NCI-H146 (cell line): ENCODE measurements around the gene PSG7.
"Not testable (repeated sequence)": the region's sequence is repeated elsewhere in the genome, so short reads cannot be mapped to it uniquely, and the experiment has no call there.

Experiments
- DNase-seq: peaks from one replicate; lab custom pipeline; 2025; lab: John Stamatoyannopoulos, UW

PSG7 gene

GRCh38 chr19:42937107-42937506, at the start of gene PSG7:
TSS of gene PSG7 (minus strand) at chr19:42937207. CDS start at chr19:42937076, 131 bp downstream.
- DNase-seq: not testable (repeated sequence)

DNA sequence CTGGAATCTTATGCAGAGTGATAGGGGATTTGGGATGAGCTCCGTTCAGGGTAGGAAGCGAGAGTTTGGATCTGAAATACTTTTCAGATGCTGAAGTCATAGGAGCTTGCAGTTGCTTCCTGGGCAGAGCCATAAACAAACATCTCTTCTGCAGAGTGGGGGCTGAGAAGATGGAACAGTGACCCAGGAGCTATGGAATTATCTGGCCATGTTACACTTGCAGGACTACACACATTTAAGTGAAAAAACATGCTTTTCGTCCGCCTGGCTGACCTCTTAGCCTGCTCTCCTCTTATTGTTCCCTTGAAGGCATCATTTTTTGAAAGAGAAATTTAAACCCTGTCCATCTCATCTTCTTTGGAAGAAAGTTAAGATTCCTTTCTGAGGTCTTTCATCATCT, 48.6 kb upstream of the PSG7 start:
- DNase-seq: no peak

DNA sequence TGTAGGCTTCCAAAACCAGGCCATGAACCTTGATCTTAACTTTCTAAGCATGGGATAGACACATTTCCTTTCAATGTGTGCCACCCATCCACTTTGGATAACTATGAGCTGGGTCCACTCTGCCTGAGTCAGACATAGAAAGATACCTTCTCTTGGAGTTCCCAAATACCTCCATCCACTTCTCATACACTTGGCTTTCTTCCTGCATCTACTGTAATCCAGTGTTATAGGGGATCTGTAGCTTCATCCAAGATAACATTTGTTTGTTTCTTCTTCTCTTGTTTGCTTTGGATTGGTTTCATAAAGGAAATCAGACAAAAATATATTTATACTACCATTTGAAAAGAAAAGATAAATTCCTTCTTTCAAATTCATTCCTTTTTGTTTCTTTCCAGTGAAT, 45.1 kb upstream of the PSG7 start:
- DNase-seq: not testable (repeated sequence)

DNA sequence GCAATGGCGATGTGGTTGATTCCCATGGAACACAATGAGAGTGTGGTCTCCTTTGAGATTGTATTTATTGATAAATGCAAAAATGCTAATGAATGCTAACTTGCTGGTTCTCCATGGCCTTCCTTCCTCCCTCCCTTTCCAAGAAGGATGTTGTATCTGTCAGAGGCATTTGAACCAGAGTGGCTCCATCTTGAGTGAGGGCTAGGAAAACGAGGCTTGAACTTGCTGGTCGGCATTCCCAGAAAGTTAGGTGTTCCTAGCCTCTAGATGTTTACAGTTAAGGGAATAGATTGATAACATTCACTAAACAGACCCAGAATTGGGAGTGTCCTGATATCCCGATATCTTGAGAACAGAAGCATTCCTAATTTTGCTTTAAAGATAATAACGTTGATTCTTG, 34.4 kb upstream of the PSG7 start:
- not testable (repeated sequence) for DNase-seq

DNA sequence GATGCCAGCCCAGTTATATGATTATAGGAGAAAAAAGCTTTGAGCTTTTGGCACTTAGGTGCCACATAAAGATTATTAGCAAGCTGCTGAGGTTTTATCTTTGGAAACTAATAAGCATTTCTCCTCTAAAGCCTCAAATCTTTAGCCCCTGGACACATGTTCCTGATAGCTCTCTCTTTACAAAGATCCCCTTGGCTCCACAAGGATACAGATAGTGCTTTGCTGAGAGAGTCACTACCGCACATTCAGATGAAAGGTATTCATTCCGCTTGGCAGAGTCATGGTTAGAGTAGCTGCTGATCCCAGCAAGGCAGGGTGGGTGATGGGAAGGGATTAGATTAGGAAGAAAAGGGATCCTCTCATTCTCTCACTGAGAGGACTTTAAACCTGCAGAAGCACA, 28.2 kb upstream of the PSG7 start:
- no peak for DNase-seq

GRCh38 chr19:42961119-42961518, 24.1 kb upstream of the PSG7 start:
- DNase-seq: no peak

DNA sequence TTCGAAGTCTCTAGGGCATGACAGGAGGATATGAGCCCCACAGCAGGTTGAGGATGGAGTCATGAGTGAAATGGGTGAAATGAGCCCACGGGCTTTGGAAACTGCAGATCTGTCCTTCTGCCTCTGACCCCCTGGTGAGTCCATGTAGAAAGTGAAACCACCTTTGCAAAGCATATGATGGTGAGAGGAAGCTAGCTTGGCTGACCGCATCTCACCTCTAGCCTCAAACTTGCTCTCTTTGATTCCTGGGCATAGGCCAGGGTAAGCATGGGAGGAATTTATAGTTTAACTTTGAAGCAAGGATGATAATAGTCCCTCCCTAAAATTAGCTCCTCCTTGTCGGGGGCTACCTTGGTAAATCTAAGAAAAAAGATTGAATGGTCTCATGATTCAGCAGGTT, 15.1 kb upstream of the PSG7 start:
- not testable (repeated sequence) for DNase-seq

GRCh38 chr19:42951476-42951875, 14.5 kb upstream of the PSG7 start:
- DNase-seq: not testable (repeated sequence)

DNA sequence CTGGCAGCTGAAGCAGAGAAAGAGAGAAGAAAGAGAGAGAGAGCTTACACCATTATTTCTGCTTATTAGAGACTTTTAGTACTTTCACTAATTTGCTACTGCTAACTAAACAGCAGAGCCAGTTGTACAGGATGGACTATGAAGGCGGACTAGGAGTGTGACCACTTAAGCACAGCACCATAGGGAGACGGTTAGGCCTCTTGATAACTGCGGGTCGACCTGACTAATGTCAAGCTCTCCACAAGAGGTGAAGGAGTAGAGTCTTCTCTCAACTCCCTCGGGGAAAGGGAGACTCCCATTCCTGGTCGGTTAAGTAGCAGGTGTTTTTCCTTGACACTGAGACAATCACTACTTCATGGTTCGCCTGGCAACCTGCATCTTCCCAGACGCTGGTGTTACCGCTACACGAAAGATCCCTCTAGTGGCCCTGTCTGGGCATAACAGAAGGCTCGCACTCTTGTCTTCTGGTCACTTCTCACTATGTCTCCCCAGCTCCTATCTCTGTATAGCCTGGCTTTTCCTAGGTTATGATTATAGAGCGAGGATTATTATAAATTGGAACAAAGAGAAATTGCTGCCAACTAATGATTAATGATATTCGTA, 5.3 kb upstream of the PSG7 start:
- no peak for DNase-seq

DNA sequence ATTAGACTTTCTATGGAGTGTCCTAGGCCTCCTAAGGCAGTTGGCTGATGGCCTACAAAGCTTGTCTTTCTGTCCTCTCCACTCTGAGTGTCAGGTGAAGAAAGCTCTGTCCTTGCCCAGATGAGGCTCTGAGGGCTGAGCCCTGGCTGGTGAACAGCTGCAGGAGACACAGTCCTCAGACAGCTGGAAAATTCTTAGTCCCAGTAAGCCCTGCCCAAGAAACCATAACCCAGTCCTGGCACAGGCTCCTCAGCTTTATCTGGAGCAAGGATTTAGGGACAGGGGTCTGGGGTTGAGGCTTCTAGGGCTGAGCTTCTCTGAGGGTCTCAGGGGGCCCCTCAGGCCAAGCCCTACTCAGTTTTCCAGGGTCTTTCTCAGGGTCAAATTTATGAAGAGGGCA, 2.3 kb downstream of the PSG7 start:
- DNase-seq: not testable (repeated sequence)

GRCh38 chr19:42934183-42934582, 2.8 kb downstream of the PSG7 start:
- DNase-seq: not testable (repeated sequence)

GRCh38 chr19:42933412-42933811, 3.6 kb downstream of the PSG7 start:
- DNase-seq: not testable (repeated sequence)

DNA sequence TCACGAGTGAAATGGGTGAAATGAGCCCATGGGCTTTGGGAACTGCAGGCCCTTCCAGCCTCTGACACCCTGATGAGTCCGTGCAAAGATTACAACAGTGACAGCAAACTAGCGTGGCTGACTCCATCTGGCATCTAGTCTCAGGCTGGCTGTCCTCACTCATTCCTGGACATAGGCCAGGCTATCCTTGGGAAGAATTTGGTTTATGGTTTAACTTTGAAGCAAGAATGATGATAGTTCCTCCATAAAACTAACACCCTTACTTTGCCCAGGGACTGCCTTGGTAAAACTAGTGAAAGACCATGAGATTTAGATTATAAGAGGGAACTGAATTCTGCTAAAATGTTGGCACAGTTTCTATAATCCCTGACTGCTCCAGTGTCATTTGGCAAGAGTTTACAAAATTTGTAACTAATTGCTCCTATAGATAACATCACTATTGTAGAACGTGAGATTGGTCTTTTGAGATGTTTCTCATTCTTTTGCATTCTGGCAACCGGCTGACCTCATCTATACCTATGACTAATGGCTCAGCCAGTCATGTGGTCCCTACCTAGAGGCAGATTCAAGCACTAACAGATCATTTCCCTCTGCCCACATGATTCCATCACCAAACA, 4.4 kb downstream of the PSG7 start:
- DNase-seq: not testable (repeated sequence)

- DNase-seq: not testable (repeated sequence)
Observed at GRCh38 chr19:42930214-42930613, 6.8 kb downstream of the PSG7 start.

GRCh38 chr19:42928896-42929295, 8.1 kb downstream of the PSG7 start:
- no peak for DNase-seq

GRCh38 chr19:42926781-42927180, 10.2 kb downstream of the PSG7 start:
- DNase-seq: no peak

DNA sequence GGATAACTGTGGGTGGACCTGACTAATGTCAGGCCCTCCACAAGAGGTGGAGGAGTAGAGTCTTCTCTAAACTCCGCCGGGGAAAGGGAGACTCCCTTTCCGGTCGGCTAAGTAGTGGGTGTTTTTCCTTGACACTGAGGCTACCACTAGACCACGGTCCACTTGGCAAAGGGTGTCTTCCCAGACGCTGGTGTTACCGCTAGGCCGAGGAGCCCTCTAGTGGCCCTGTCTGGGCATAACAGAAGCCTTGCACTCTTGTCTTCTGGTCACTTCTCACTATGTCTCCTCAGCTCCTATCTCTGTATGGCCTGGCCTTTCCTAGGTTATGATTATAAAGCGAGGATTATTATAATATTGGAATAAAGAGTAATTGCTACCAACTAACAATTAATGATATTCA, 13.9 kb downstream of the PSG7 start:
- DNase-seq: not testable (repeated sequence)

- not testable (repeated sequence) for DNase-seq
Observed at GRCh38 chr19:42920971-42921370, 16.0 kb downstream of the PSG7 start.

DNA sequence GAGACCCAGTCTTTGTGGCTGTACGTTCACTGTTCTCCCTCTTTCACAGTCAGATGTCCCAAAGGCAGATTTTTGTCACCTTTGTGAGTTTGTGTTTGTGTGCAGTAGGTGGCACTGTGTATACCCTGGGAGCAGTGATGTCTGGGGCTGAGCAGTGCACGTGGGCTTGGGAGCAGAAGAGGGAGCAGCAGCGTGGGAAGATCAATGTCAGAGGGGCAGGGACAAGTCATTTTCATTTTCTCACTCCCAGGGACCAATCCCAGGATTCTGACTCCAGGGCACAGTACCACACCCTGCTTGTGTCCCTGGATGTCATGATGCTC, 17.3 kb downstream of the PSG7 start:
- DNase-seq: no peak

GRCh38 chr19:42919070-42919756, 17.8 kb downstream of the PSG7 start:
- not testable (repeated sequence) for DNase-seq

DNA sequence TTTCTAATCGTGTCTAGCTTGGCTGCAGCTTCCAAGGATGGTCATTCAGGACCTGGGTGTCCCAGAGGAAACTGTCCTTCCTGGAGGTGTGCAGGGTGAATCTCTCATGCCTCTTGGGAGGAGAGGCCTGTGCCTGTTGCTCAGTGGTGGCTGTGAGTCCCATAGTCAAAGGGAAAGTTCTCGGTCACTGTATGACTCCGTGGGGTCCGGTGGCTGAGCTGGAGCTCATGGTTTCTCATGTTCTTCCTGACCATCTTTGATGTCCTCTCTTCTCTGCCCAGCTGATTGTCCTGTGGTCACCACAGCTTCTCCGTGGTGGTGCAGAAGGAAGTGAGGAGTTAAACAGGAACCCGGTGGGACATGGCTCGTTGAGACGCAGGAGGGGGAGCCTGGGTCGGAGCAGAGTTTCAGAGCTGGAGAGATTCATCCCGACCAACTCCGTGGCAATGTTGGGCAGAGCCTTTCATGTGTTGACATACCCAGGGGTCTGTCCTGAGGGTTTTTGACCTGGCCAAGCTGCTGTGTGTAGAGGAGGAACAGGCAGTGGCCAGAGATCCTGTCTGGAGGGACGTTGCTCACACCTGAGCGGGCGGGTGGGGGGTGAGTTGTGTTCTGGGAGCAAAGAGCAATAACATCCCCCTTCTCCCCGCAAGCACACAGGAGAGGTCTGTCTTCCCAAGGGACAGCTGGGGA, 18.5 kb downstream of the PSG7 start:
- DNase-seq: not testable (repeated sequence)

DNA sequence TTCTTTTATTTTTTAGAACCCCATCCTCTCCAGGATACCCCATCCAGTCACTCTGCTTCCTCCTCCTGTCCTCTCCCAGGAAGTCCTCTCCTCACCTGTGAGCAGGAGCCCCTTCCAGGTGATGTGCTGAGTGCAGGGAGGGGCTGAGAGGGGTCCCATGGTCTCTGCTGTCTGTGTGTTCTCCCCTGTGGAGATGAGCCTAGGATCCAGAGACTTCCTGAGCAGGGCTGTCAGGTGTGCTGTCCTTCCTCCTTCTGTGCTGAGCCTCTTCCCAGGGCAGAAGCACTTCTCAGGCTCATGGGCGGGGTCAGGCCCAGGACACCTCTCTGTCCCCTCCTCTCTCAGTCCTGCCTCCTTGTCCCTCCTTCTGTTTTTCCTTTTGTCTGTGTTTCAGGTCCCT, 19.4 kb downstream of the PSG7 start, which contains the start of gene PSG6:
Gene PSG6 (minus strand): TSS at position 261 of the 400 bp plus-strand sequence. CDS start 102 bp downstream, at position 159.
- DNase-seq: not testable (repeated sequence)

GRCh38 chr19:42916931-42917330, 20.1 kb downstream of the PSG7 start:
- DNase-seq: not testable (repeated sequence)
